ENCODE data around the gene LRIG2. TPM values are rescaled to one million over a fixed set of nuclear protein-coding genes. Genes with fewer than 3 reads are reported as not detected.

LRIG2 gene
- total and polyA plus RNA-seq, 4 donors = 1.3 to 11.9 (median 6.0) TPM

DNA sequence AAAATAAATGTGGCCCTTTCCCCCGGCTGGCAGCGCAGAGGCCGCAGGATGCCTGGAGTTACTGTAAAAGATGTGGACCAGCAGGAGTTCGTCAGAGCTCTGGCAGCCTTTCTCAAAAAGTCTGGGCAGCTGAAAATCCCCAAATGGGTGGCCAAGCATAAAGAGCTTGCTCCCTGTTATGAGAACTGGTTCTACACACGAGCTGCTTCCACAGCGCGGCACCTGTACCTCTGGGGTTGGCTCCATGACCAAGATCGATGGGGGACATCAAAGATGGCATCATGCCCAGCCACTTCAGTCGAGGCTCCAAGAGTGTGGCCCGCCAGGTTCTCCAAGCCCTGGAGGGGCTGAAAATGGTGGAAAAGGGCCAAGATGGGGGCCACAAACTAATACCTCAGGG, 95.9 kb downstream of the LRIG2 start:
- 71% methylated on average over 10 of the region's 10 CpGs for WGBS
- peaks cover 0 to 24% (median 10%) of the 10 kb centered on the region in 4 donors for H3K4me1 ChIP-seq (ENCODE audit: control insufficient read depth in 4 of 4, insufficient read depth in 4 of 4, low read length in 3 of 4)
- no peak overlapping the region for H3K4me3 ChIP-seq (ENCODE audit: low read depth in 1 of 3, low read length in 3 of 3)
- H3K27me3 ChIP-seq (ENCODE audit: control insufficient read depth in 4 of 4, insufficient read depth in 4 of 4, low read length in 3 of 4) = no peaks in the 10 kb centered on the region
- H3K27ac ChIP-seq (ENCODE audit: low read depth in 1 of 2, low read length in 2 of 2) = no peak overlapping the region
- no peaks in the 10 kb centered on the region for H3K36me3 ChIP-seq (ENCODE audit: control insufficient read depth in 4 of 4, insufficient read depth in 3 of 4, low read depth in 1 of 4, low read length in 3 of 4)
- H3K9me3 ChIP-seq (ENCODE audit: control insufficient read depth in 4 of 4, low read length in 3 of 4) = no peaks in the 10 kb centered on the region
- DNase-seq (ENCODE audit: low spot score) = no peak
- H3K9ac ChIP-seq (ENCODE audit: low read depth in 1 of 2, low read length in 2 of 2) = no peak overlapping the region
- TF ChIP-seq FOXA1 (IDR thresholded peaks at IDR 0.05) (no peak), RAD21 (IDR thresholded peaks at IDR 0.05) (no peak), HNF4A (conservative IDR thresholded peaks at IDR 0.05) (no peak), SP1 (IDR thresholded peaks at IDR 0.05) (no peak), GABPA (IDR thresholded peaks at IDR 0.05 in 1 of 2, conservative IDR thresholded peaks at IDR 0.05 in 1 of 2) (no peak), RXRA (IDR thresholded peaks at IDR 0.05) (no peak), TAF1 (conservative IDR thresholded peaks at IDR 0.05) (no peak)
- TF ChIP-seq, protein P1, sequence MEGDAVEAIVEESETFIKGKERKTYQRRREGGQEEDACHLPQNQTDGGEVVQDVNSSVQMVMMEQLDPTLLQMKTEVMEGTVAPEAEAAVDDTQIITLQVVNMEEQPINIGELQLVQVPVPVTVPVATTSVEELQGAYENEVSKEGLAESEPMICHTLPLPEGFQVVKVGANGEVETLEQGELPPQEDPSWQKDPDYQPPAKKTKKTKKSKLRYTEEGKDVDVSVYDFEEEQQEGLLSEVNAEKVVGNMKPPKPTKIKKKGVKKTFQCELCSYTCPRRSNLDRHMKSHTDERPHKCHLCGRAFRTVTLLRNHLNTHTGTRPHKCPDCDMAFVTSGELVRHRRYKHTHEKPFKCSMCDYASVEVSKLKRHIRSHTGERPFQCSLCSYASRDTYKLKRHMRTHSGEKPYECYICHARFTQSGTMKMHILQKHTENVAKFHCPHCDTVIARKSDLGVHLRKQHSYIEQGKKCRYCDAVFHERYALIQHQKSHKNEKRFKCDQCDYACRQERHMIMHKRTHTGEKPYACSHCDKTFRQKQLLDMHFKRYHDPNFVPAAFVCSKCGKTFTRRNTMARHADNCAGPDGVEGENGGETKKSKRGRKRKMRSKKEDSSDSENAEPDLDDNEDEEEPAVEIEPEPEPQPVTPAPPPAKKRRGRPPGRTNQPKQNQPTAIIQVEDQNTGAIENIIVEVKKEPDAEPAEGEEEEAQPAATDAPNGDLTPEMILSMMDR (IDR thresholded peaks at IDR 0.05; ENCODE audit: low read depth, low read length, missing input control) = no peak
- TF ChIP-seq, protein P2, sequence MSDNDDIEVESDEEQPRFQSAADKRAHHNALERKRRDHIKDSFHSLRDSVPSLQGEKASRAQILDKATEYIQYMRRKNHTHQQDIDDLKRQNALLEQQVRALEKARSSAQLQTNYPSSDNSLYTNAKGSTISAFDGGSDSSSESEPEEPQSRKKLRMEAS (IDR thresholded peaks at IDR 0.05) = no peak

DNA sequence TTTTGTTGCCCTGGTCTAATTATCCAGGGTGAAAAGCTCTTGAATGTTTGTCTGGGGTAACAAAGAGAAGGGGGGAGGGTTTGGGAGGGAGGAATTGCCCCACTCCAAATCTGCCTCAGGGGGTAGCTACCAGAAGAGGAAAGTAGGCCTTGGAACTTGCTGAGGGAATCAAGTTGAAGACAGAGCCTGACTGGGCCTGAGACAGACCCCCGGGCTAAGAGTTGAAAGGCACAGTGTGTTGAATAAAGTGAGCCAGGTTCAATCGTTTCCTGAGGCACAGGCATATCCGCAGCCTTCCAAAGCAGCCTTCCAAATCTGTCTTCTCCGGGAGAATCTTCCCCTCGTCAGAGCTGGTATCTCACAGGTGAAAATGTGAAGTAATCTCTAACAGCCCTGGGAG, 96.6 kb downstream of the LRIG2 start:
- Histone ChIP-seq H3K27ac (ENCODE audit: low read depth in 1 of 2, low read length in 2 of 2) (no peak overlapping the region), H3K4me1 (ENCODE audit: control insufficient read depth in 4 of 4, insufficient read depth in 4 of 4, low read length in 3 of 4) (peaks cover 0 to 24% (median 10%) of the 10 kb centered on the region in 4 donors), H3K9me3 (ENCODE audit: control insufficient read depth in 4 of 4, low read length in 3 of 4) (no peaks in the 10 kb centered on the region), H3K9ac (ENCODE audit: low read depth in 1 of 2, low read length in 2 of 2) (no peak overlapping the region), H3K27me3 (ENCODE audit: control insufficient read depth in 4 of 4, insufficient read depth in 4 of 4, low read length in 3 of 4) (no peaks in the 10 kb centered on the region), H3K4me3 (ENCODE audit: low read depth in 1 of 3, low read length in 3 of 3) (no peak overlapping the region), H3K36me3 (ENCODE audit: control insufficient read depth in 4 of 4, insufficient read depth in 3 of 4, low read depth in 1 of 4, low read length in 3 of 4) (no peaks in the 10 kb centered on the region)
- TF ChIP-seq GABPA (IDR thresholded peaks at IDR 0.05 in 1 of 2, conservative IDR thresholded peaks at IDR 0.05 in 1 of 2) = no peak
- TF ChIP-seq FOXA2 (IDR thresholded peaks at IDR 0.05) = no peak
- TF ChIP-seq HNF4G (IDR thresholded peaks at IDR 0.05) = no peak
- no peak for TF ChIP-seq EGR1 (IDR thresholded peaks at IDR 0.05; ENCODE audit: low read depth in 2 of 2)
- TF ChIP-seq, protein P3, sequence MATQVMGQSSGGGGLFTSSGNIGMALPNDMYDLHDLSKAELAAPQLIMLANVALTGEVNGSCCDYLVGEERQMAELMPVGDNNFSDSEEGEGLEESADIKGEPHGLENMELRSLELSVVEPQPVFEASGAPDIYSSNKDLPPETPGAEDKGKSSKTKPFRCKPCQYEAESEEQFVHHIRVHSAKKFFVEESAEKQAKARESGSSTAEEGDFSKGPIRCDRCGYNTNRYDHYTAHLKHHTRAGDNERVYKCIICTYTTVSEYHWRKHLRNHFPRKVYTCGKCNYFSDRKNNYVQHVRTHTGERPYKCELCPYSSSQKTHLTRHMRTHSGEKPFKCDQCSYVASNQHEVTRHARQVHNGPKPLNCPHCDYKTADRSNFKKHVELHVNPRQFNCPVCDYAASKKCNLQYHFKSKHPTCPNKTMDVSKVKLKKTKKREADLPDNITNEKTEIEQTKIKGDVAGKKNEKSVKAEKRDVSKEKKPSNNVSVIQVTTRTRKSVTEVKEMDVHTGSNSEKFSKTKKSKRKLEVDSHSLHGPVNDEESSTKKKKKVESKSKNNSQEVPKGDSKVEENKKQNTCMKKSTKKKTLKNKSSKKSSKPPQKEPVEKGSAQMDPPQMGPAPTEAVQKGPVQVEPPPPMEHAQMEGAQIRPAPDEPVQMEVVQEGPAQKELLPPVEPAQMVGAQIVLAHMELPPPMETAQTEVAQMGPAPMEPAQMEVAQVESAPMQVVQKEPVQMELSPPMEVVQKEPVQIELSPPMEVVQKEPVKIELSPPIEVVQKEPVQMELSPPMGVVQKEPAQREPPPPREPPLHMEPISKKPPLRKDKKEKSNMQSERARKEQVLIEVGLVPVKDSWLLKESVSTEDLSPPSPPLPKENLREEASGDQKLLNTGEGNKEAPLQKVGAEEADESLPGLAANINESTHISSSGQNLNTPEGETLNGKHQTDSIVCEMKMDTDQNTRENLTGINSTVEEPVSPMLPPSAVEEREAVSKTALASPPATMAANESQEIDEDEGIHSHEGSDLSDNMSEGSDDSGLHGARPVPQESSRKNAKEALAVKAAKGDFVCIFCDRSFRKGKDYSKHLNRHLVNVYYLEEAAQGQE (IDR thresholded peaks at IDR 0.05) = no peak
- TF ChIP-seq JUND (IDR thresholded peaks at IDR 0.05) = no peak
- TF ChIP-seq, protein P4, sequence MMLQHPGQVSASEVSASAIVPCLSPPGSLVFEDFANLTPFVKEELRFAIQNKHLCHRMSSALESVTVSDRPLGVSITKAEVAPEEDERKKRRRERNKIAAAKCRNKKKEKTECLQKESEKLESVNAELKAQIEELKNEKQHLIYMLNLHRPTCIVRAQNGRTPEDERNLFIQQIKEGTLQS (IDR thresholded peaks at IDR 0.05) = no peak
- no peak for TF ChIP-seq RAD21 (IDR thresholded peaks at IDR 0.05)
- no peak for DNase-seq (ENCODE audit: low spot score)
- 66% methylated on average over 5 of the region's 5 CpGs for WGBS
